SU-DHL-6 (cell line): ENCODE measurements around the gene KRTAP5-5.
"Not testable (repeated sequence)": the region's sequence is repeated elsewhere in the genome, so short reads cannot be mapped to it uniquely, and the experiment has no call there.

Experiments used
- CTCF ChIP-seq: fragments of 200-600 bp; sonication (generic); IDR thresholded peaks from one replicate; pipeline ENCODE4 v1.5.1; 2017; ENCODE audit warnings: antibody characterized with exemption, mild to moderate bottlenecking, low read length, moderate library complexity; ENCODE audit not compliant: insufficient read depth, poor library complexity, severe bottlenecking
- EZH2phosphoT487 ChIP-seq: fragments of 200-600 bp; sonication (generic), shearing (Covaris generic); conservative IDR thresholded peaks from 2 replicates; pipeline ENCODE4 v1.6.1; 2018; ENCODE audit warnings: mild to moderate bottlenecking, antibody characterized with exemption, low read length, moderate library complexity, mixed read lengths

- TF ChIP-seq CTCF, EZH2phosphoT487: not testable (repeated sequence)
Observed at GRCh38 chr11:1598406-1598805, 31.2 kb upstream of the KRTAP5-5 start.
